Measurements from ENCODE around the gene FANCD2.
"Not testable (repeated sequence)": the region's sequence is repeated elsewhere in the genome, so short reads cannot be mapped to it uniquely, and the experiment has no call there.

The FANCD2 gene

DNA sequence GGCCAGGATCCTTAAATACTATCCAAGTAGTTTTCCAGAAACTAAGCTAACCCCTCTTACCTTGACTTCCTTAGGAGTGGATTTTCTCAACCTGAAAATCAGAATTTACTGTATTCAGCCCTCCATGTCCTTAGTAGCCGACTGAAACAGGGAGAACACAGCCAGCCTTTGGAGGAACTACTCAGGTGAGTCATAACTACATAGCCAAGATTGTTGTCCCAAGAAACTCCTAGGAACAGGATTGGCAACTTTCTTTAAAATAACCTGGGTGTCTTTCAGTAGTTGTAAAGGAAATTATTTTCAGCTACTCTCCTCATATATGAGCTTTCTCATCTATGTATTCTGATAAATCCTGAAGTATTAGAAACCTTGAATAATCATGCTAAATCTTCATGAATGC lies 59.5 kb downstream of the FANCD2 start:
- no peak overlapping the region for H3K4me3 ChIP-seq (ENCODE audit: low read length, poor library complexity, severe bottlenecking)
- TF ChIP-seq, protein P1, sequence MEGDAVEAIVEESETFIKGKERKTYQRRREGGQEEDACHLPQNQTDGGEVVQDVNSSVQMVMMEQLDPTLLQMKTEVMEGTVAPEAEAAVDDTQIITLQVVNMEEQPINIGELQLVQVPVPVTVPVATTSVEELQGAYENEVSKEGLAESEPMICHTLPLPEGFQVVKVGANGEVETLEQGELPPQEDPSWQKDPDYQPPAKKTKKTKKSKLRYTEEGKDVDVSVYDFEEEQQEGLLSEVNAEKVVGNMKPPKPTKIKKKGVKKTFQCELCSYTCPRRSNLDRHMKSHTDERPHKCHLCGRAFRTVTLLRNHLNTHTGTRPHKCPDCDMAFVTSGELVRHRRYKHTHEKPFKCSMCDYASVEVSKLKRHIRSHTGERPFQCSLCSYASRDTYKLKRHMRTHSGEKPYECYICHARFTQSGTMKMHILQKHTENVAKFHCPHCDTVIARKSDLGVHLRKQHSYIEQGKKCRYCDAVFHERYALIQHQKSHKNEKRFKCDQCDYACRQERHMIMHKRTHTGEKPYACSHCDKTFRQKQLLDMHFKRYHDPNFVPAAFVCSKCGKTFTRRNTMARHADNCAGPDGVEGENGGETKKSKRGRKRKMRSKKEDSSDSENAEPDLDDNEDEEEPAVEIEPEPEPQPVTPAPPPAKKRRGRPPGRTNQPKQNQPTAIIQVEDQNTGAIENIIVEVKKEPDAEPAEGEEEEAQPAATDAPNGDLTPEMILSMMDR (conservative IDR thresholded peaks at IDR 0.05; ENCODE audit: low read length) = no peak

GRCh38 chr3:10088256-10088655 lies 62.0 kb downstream of the FANCD2 start:
- no peak for TF ChIP-seq EZH2phosphoT487 (IDR thresholded peaks at IDR 0.05; ENCODE audit: borderline replicate concordance)
- TF ChIP-seq, protein P1 (conservative IDR thresholded peaks at IDR 0.05; ENCODE audit: low read length) = no peak
- no peaks in the 10 kb centered on the region for H3K9me2 ChIP-seq (replicated peaks; ENCODE audit: low read depth, low read length)
- H3K79me2 ChIP-seq (ENCODE audit: insufficient read depth, low read length) = no peaks in the 10 kb centered on the region
- H3K9me3 ChIP-seq (ENCODE audit: insufficient read depth, low read depth, low read length) = no peaks in the 10 kb centered on the region
- no peak overlapping the region for H3K4me2 ChIP-seq (ENCODE audit: low read depth, low read length, poor library complexity, severe bottlenecking)
- H3K27me3 ChIP-seq (ENCODE audit: insufficient read depth, low read length, poor library complexity, severe bottlenecking) = no peaks in the 10 kb centered on the region
- H3K36me3 ChIP-seq (ENCODE audit: insufficient read depth, low read length) = peaks cover 67% of the 10 kb centered on the region; the same call in 1 of the 2 replicates
- no peaks in the 10 kb centered on the region for H3K4me1 ChIP-seq (ENCODE audit: insufficient read depth, low read length, poor library complexity, severe bottlenecking)
- H2AFZ ChIP-seq (ENCODE audit: low read length) = no peak overlapping the region
- H4K20me1 ChIP-seq (ENCODE audit: insufficient read depth, low read length, poor library complexity, severe bottlenecking) = no peaks in the 10 kb centered on the region
- H3K9ac ChIP-seq (ENCODE audit: low read depth, low read length, poor library complexity, severe bottlenecking) = no peak overlapping the region
- H3K4me3 ChIP-seq (ENCODE audit: low read length, poor library complexity, severe bottlenecking) = no peak overlapping the region
- no peaks in the 10 kb centered on the region for H3F3A ChIP-seq (ENCODE audit: low read depth)

More for the DNA sequence above, 59.5 kb downstream of the FANCD2 start:
- H4K20me1 ChIP-seq (ENCODE audit: insufficient read depth, low read length, poor library complexity, severe bottlenecking) = no peaks in the 10 kb centered on the region
- no peaks in the 10 kb centered on the region for H3K9me2 ChIP-seq (replicated peaks; ENCODE audit: low read depth, low read length)
- H3K27me3 ChIP-seq (ENCODE audit: insufficient read depth, low read length, poor library complexity, severe bottlenecking) = no peaks in the 10 kb centered on the region
- no peaks in the 10 kb centered on the region for H3F3A ChIP-seq (ENCODE audit: low read depth)
- no peak overlapping the region for H3K4me2 ChIP-seq (ENCODE audit: low read depth, low read length, poor library complexity, severe bottlenecking)
- H3K4me1 ChIP-seq (ENCODE audit: insufficient read depth, low read length, poor library complexity, severe bottlenecking) = no peaks in the 10 kb centered on the region
- no peak overlapping the region for H2AFZ ChIP-seq (ENCODE audit: low read length)
- H3K36me3 ChIP-seq (ENCODE audit: insufficient read depth, low read length) = peaks cover 75% of the 10 kb centered on the region; the same call in 1 of the 2 replicates
- H3K9me3 ChIP-seq (ENCODE audit: insufficient read depth, low read depth, low read length) = no peaks in the 10 kb centered on the region
- H3K9ac ChIP-seq (ENCODE audit: low read depth, low read length, poor library complexity, severe bottlenecking) = no peak overlapping the region
- H3K79me2 ChIP-seq (ENCODE audit: insufficient read depth, low read length) = no peaks in the 10 kb centered on the region

GRCh38 chr3:10090179-10090578 lies 63.9 kb downstream of the FANCD2 start:
- Histone ChIP-seq H3K27me3 (ENCODE audit: insufficient read depth, low read length, poor library complexity, severe bottlenecking) (no peaks in the 10 kb centered on the region), H3K9me2 (replicated peaks; ENCODE audit: low read depth, low read length) (no peaks in the 10 kb centered on the region), H2AFZ (ENCODE audit: low read length) (no peak overlapping the region), H3K4me1 (ENCODE audit: insufficient read depth, low read length, poor library complexity, severe bottlenecking) (no peaks in the 10 kb centered on the region), H3K36me3 (ENCODE audit: insufficient read depth, low read length) (peaks cover 68% of the 10 kb centered on the region; the same call in 1 of the 2 replicates), H3K4me2 (ENCODE audit: low read depth, low read length, poor library complexity, severe bottlenecking) (no peak overlapping the region), H4K20me1 (ENCODE audit: insufficient read depth, low read length, poor library complexity, severe bottlenecking) (no peaks in the 10 kb centered on the region), H3K9me3 (ENCODE audit: insufficient read depth, low read depth, low read length) (no peaks in the 10 kb centered on the region), H3K79me2 (ENCODE audit: insufficient read depth, low read length) (no peaks in the 10 kb centered on the region), H3K9ac (ENCODE audit: low read depth, low read length, poor library complexity, severe bottlenecking) (no peak overlapping the region), H3F3A (ENCODE audit: low read depth) (no peaks in the 10 kb centered on the region), H3K4me3 (ENCODE audit: low read length, poor library complexity, severe bottlenecking) (no peak overlapping the region)
- TF ChIP-seq, protein P1 (conservative IDR thresholded peaks at IDR 0.05; ENCODE audit: low read length) = no peak
- TF ChIP-seq EZH2phosphoT487 (IDR thresholded peaks at IDR 0.05; ENCODE audit: borderline replicate concordance) = no peak

DNA sequence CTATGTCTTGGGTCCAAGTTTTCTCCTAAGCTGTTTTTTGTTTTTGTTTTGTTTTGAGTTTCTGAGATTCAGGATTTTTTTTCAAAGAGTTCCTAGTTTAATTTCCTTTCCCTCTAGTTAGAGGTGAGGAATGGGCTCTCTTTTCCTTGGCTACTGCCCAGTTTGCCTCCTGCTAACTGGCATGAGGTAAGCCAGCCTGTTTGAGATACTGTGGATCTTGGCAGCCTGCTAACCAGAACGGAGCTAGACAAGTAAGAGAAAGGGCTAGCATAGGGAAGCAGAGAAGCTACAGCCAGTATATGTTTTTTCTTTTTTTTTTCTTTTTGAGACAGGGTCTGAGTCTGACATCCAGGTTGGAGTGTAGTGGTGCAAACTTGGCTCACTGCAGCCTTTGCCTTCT lies 64.5 kb downstream of the FANCD2 start:
- H3K4me3 ChIP-seq (ENCODE audit: low read length, poor library complexity, severe bottlenecking); H2AFZ ChIP-seq (ENCODE audit: low read length); H4K20me1 ChIP-seq (ENCODE audit: insufficient read depth, low read length, poor library complexity, severe bottlenecking); H3K79me2 ChIP-seq (ENCODE audit: insufficient read depth, low read length); H3K4me2 ChIP-seq (ENCODE audit: low read depth, low read length, poor library complexity, severe bottlenecking); H3F3A ChIP-seq (ENCODE audit: low read depth); H3K9me2 ChIP-seq (replicated peaks; ENCODE audit: low read depth, low read length); H3K9ac ChIP-seq (ENCODE audit: low read depth, low read length, poor library complexity, severe bottlenecking); H3K9me3 ChIP-seq (ENCODE audit: insufficient read depth, low read depth, low read length); H3K4me1 ChIP-seq (ENCODE audit: insufficient read depth, low read length, poor library complexity, severe bottlenecking); H3K27me3 ChIP-seq (ENCODE audit: insufficient read depth, low read length, poor library complexity, severe bottlenecking): not testable (repeated sequence)
- peaks cover 64% of the 10 kb centered on the region; the same call in 1 of the 2 replicates for H3K36me3 ChIP-seq (ENCODE audit: insufficient read depth, low read length)

DNA sequence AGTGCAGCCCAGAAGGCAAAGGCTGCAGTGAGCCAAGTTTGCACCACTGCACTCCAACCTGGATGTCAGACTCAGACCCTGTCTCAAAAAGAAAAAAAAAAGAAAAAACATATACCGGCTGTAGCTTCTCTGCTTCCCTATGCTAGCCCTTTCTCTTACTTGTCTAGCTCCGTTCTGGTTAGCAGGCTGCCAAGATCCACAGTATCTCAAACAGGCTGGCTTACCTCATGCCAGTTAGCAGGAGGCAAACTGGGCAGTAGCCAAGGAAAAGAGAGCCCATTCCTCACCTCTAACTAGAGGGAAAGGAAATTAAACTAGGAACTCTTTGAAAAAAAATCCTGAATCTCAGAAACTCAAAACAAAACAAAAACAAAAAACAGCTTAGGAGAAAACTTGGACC lies 65.2 kb downstream of the FANCD2 start:
- H3F3A ChIP-seq (ENCODE audit: low read depth); H3K4me2 ChIP-seq (ENCODE audit: low read depth, low read length, poor library complexity, severe bottlenecking); H4K20me1 ChIP-seq (ENCODE audit: insufficient read depth, low read length, poor library complexity, severe bottlenecking); H3K4me3 ChIP-seq (ENCODE audit: low read length, poor library complexity, severe bottlenecking); H3K9ac ChIP-seq (ENCODE audit: low read depth, low read length, poor library complexity, severe bottlenecking); H3K27me3 ChIP-seq (ENCODE audit: insufficient read depth, low read length, poor library complexity, severe bottlenecking); H3K9me2 ChIP-seq (replicated peaks; ENCODE audit: low read depth, low read length); H2AFZ ChIP-seq (ENCODE audit: low read length); H3K79me2 ChIP-seq (ENCODE audit: insufficient read depth, low read length); H3K9me3 ChIP-seq (ENCODE audit: insufficient read depth, low read depth, low read length); H3K4me1 ChIP-seq (ENCODE audit: insufficient read depth, low read length, poor library complexity, severe bottlenecking): not testable (repeated sequence)
- H3K36me3 ChIP-seq (ENCODE audit: insufficient read depth, low read length) = peaks cover 62% of the 10 kb centered on the region; the same call in 1 of the 2 replicates
